Mammary epithelial cell (primary cell): ENCODE data around the gene TPST1.

Source experiments
- EZH2 ChIP-seq: IDR thresholded peaks from 2 replicates; pipeline ENCODE4 v1.6.1; 2012; ENCODE audit warnings: low read length, inconsistent platforms, borderline replicate concordance
- TF ChIP-seq, protein P1 (sequence below), 2 donors: IDR thresholded peaks in 1 of 2; conservative IDR thresholded peaks in 1 of 2; 2 replicates each; pipeline ENCODE4 v1.5.1; 2011 to 2012; ENCODE audit warnings: inconsistent platforms in 2 of 2, low read length in 2 of 2, mild to moderate bottlenecking in 2 of 2, control low read depth in 1 of 2, low read depth in 1 of 2; ENCODE audit not compliant: insufficient read depth in 1 of 2; ENCODE audit errors: extremely low read depth in 1 of 2

- TF ChIP-seq, protein P1, sequence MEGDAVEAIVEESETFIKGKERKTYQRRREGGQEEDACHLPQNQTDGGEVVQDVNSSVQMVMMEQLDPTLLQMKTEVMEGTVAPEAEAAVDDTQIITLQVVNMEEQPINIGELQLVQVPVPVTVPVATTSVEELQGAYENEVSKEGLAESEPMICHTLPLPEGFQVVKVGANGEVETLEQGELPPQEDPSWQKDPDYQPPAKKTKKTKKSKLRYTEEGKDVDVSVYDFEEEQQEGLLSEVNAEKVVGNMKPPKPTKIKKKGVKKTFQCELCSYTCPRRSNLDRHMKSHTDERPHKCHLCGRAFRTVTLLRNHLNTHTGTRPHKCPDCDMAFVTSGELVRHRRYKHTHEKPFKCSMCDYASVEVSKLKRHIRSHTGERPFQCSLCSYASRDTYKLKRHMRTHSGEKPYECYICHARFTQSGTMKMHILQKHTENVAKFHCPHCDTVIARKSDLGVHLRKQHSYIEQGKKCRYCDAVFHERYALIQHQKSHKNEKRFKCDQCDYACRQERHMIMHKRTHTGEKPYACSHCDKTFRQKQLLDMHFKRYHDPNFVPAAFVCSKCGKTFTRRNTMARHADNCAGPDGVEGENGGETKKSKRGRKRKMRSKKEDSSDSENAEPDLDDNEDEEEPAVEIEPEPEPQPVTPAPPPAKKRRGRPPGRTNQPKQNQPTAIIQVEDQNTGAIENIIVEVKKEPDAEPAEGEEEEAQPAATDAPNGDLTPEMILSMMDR (conservative IDR thresholded peaks at IDR 0.05 in 1 of 2, IDR thresholded peaks at IDR 0.05 in 1 of 2; ENCODE audit: extremely low read depth in 1 of 2, insufficient read depth in 1 of 2, low read depth in 1 of 2, low read length in 2 of 2): no peak
- no peak for TF ChIP-seq EZH2
Observed at GRCh38 chr7:66258409-66258808, 53.3 kb downstream of the TPST1 start.
